ENCODE data around the gene TIMM21. TPM values are rescaled to one million over a fixed set of nuclear protein-coding genes. Genes with fewer than 3 reads are reported as not detected.

The TIMM21 gene
- polyA plus RNA-seq, 1 donor from 2014 or later, result 59.2 TPM

DNA sequence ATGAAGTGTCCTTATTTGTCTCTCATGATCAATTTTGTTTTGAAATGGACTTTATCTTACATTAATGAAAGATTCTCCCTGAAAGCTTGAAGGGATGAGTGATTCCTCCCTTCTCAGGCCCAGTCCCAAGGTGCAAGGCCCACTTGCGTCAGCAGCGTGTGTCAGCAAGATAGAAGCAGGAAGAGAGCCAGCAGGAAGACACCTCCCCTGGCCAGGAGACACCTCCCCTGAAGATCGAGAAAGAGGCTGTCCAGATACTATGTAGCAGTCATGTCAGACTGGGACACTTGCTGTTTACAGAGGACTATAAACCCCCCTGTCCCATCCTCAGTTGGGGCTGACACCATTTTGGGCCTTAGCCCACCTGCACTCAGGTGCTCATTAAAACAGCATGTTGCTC, 38.3 kb downstream of the TIMM21 start:
- no peaks in the 10 kb centered on the region for H3K9me3 ChIP-seq (ENCODE audit: low read length)
- H3K27me3 ChIP-seq (ENCODE audit: insufficient read depth, low read depth, low read length), result no peaks in the 10 kb centered on the region
- H3K4me2 ChIP-seq (ENCODE audit: low read length), result no peak overlapping the region
- no peaks in the 10 kb centered on the region for H3K36me3 ChIP-seq (ENCODE audit: insufficient read depth, low read length)
- no peak overlapping the region for H3K9ac ChIP-seq (ENCODE audit: low read length)
- H3K9me2 ChIP-seq (ENCODE audit: insufficient read depth, low read length), result no peaks in the 10 kb centered on the region
- no peaks in the 10 kb centered on the region for H4K20me1 ChIP-seq (ENCODE audit: insufficient read depth)
- H3K27ac ChIP-seq (ENCODE audit: low read length), result no peak overlapping the region
- H3F3A ChIP-seq (ENCODE audit: insufficient read depth, low read length, poor library complexity, severe bottlenecking), result no peaks in the 10 kb centered on the region
- H3K4me3 ChIP-seq (ENCODE audit: low read length), result no peak overlapping the region
- no peaks in the 10 kb centered on the region for H3K79me2 ChIP-seq (replicated peaks; ENCODE audit: insufficient read depth, low read length)
- no peak overlapping the region for H2AFZ ChIP-seq (ENCODE audit: low read depth, low read length)
- TF ChIP-seq, protein P1, sequence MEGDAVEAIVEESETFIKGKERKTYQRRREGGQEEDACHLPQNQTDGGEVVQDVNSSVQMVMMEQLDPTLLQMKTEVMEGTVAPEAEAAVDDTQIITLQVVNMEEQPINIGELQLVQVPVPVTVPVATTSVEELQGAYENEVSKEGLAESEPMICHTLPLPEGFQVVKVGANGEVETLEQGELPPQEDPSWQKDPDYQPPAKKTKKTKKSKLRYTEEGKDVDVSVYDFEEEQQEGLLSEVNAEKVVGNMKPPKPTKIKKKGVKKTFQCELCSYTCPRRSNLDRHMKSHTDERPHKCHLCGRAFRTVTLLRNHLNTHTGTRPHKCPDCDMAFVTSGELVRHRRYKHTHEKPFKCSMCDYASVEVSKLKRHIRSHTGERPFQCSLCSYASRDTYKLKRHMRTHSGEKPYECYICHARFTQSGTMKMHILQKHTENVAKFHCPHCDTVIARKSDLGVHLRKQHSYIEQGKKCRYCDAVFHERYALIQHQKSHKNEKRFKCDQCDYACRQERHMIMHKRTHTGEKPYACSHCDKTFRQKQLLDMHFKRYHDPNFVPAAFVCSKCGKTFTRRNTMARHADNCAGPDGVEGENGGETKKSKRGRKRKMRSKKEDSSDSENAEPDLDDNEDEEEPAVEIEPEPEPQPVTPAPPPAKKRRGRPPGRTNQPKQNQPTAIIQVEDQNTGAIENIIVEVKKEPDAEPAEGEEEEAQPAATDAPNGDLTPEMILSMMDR (IDR thresholded peaks at IDR 0.05; ENCODE audit: poor library complexity, severe bottlenecking), result no peak
- no peak for TF ChIP-seq SMC3 (conservative IDR thresholded peaks at IDR 0.05; ENCODE audit: poor library complexity)

DNA sequence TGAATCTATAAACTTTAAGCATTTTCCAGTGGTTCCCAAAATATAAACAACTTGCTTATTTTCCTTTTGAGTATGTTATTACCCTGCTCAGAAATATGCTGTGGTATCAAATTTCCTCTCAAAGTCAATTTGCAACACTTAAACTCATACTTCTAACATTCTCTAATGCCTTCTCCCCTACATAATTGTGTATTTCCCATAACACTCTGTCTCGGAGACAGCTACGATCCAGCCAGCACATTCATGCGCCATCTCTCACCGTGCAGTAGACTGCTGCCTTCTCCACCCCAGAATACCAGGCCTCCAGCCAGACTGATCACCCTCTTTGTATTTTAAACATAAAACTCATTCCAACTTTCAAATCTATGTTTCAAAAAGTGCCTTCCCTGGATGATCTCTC, 41.8 kb downstream of the TIMM21 start:
- H3K9ac ChIP-seq (ENCODE audit: low read length), result no peak overlapping the region
- no peaks in the 10 kb centered on the region for H3F3A ChIP-seq (ENCODE audit: insufficient read depth, low read length, poor library complexity, severe bottlenecking)
- no peak for TF ChIP-seq MXI1 (conservative IDR thresholded peaks at IDR 0.05; ENCODE audit: poor library complexity, severe bottlenecking)
- no peak for TF ChIP-seq SMC3 (conservative IDR thresholded peaks at IDR 0.05; ENCODE audit: poor library complexity)
- no peak for TF ChIP-seq POLR2AphosphoS5 (IDR thresholded peaks at IDR 0.05)
- no peak for TF ChIP-seq TAF1 (IDR thresholded peaks at IDR 0.05; ENCODE audit: low read depth)
- TF ChIP-seq, protein P2, sequence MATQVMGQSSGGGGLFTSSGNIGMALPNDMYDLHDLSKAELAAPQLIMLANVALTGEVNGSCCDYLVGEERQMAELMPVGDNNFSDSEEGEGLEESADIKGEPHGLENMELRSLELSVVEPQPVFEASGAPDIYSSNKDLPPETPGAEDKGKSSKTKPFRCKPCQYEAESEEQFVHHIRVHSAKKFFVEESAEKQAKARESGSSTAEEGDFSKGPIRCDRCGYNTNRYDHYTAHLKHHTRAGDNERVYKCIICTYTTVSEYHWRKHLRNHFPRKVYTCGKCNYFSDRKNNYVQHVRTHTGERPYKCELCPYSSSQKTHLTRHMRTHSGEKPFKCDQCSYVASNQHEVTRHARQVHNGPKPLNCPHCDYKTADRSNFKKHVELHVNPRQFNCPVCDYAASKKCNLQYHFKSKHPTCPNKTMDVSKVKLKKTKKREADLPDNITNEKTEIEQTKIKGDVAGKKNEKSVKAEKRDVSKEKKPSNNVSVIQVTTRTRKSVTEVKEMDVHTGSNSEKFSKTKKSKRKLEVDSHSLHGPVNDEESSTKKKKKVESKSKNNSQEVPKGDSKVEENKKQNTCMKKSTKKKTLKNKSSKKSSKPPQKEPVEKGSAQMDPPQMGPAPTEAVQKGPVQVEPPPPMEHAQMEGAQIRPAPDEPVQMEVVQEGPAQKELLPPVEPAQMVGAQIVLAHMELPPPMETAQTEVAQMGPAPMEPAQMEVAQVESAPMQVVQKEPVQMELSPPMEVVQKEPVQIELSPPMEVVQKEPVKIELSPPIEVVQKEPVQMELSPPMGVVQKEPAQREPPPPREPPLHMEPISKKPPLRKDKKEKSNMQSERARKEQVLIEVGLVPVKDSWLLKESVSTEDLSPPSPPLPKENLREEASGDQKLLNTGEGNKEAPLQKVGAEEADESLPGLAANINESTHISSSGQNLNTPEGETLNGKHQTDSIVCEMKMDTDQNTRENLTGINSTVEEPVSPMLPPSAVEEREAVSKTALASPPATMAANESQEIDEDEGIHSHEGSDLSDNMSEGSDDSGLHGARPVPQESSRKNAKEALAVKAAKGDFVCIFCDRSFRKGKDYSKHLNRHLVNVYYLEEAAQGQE (IDR thresholded peaks at IDR 0.05; ENCODE audit: borderline replicate concordance), result no peak
- TF ChIP-seq, protein P1 (IDR thresholded peaks at IDR 0.05; ENCODE audit: poor library complexity, severe bottlenecking), result no peak
- no peak for TF ChIP-seq EZH2 (IDR thresholded peaks at IDR 0.05; ENCODE audit: borderline replicate concordance, insufficient read depth, low read length, poor library complexity, severe bottlenecking)
- no peak for TF ChIP-seq EP300 (conservative IDR thresholded peaks at IDR 0.05; ENCODE audit: poor library complexity, severe bottlenecking)
- no peak for TF ChIP-seq RAD21 (conservative IDR thresholded peaks at IDR 0.05)
- no peaks in the 10 kb centered on the region for H3K9me2 ChIP-seq (ENCODE audit: insufficient read depth, low read length)
- H3K79me2 ChIP-seq (replicated peaks; ENCODE audit: insufficient read depth, low read length), result no peaks in the 10 kb centered on the region
- H4K20me1 ChIP-seq (ENCODE audit: insufficient read depth), result no peaks in the 10 kb centered on the region
- no peak overlapping the region for H3K4me2 ChIP-seq (ENCODE audit: low read length)
- H3K27ac ChIP-seq (ENCODE audit: low read length), result no peak overlapping the region
- H2AFZ ChIP-seq (ENCODE audit: low read depth, low read length), result no peak overlapping the region
- H3K9me3 ChIP-seq (ENCODE audit: low read length), result no peaks in the 10 kb centered on the region
- no peaks in the 10 kb centered on the region for H3K36me3 ChIP-seq (ENCODE audit: insufficient read depth, low read length)
- H3K4me3 ChIP-seq (ENCODE audit: low read length), result no peak overlapping the region
- H3K27me3 ChIP-seq (ENCODE audit: insufficient read depth, low read depth, low read length), result no peaks in the 10 kb centered on the region

All from neural cell (in vitro differentiated cells).